H9 (cell line): ENCODE results near the gene EGFL8. TPM values are rescaled to one million over a fixed set of nuclear protein-coding genes. Genes with fewer than 3 reads are reported as not detected.

Source experiments
- DNase-seq: peaks from one replicate; pipeline ENCODE4 v3.0.0-alpha.2; 2017
- H2AFZ ChIP-seq: one replicate; pipeline ENCODE4 v1.6.1; 2013; ENCODE audit warnings: mild to moderate bottlenecking, low read length, control low read depth, moderate library complexity
- H2AK5ac ChIP-seq: 2 replicates; pipeline ENCODE4 v1.6.1; 2013; ENCODE audit warnings: low read length, control low read depth, mixed read lengths; ENCODE audit not compliant: insufficient read length
- H2BK120ac ChIP-seq: one replicate; pipeline ENCODE4 v1.6.1; 2013; ENCODE audit warnings: low read depth, mild to moderate bottlenecking, low read length, control low read depth, inconsistent platforms; ENCODE audit not compliant: poor library complexity, severe bottlenecking
- H2BK12ac ChIP-seq: 2 replicates; pipeline ENCODE4 v1.6.1; 2013; ENCODE audit warnings: low read length, control low read depth, mixed read lengths, low read depth; ENCODE audit not compliant: insufficient read length
- H2BK15ac ChIP-seq: 2 replicates; pipeline ENCODE4 v1.6.1; 2013; ENCODE audit warnings: low read depth, low read length, control low read depth
- H2BK20ac ChIP-seq: one replicate; pipeline ENCODE4 v1.6.1; 2013; ENCODE audit warnings: low read depth, mild to moderate bottlenecking, low read length, control low read depth, inconsistent platforms; ENCODE audit not compliant: poor library complexity, severe bottlenecking
- H2BK5ac ChIP-seq: 2 replicates; pipeline ENCODE4 v1.6.1; 2013; ENCODE audit warnings: low read length, control low read depth, mixed read lengths; ENCODE audit not compliant: insufficient read length
- H3K14ac ChIP-seq: 2 replicates; pipeline ENCODE4 v1.6.1; 2013; ENCODE audit warnings: low read length, control low read depth; ENCODE audit not compliant: insufficient read depth
- H3K18ac ChIP-seq: 2 replicates; pipeline ENCODE4 v1.6.1; 2013; ENCODE audit warnings: low read depth, mild to moderate bottlenecking, mixed read lengths, low read length, control low read depth; ENCODE audit not compliant: insufficient read length
- H3K23ac ChIP-seq: 2 replicates; pipeline ENCODE4 v1.6.1; 2013; ENCODE audit warnings: low read length, control low read depth, mixed read lengths, low read depth; ENCODE audit not compliant: insufficient read length
- H3K23me2 ChIP-seq: 2 replicates; pipeline ENCODE4 v1.6.1; 2013; ENCODE audit warnings: low read depth, mild to moderate bottlenecking, mixed read lengths, low read length, control low read depth; ENCODE audit not compliant: insufficient read length, poor library complexity, severe bottlenecking
- H3K27ac ChIP-seq: 2 replicates; pipeline ENCODE4 v1.5.1; 2013; ENCODE audit warnings: low read length, control low read depth, mixed read lengths, low read depth; ENCODE audit not compliant: insufficient read length
- H3K27me3 ChIP-seq: 2 replicates; pipeline ENCODE4 v1.6.1; 2013; ENCODE audit warnings: low read length, control low read depth, inconsistent platforms; ENCODE audit not compliant: insufficient read depth
- H3K4ac ChIP-seq: 2 replicates; pipeline ENCODE4 v1.6.1; 2013; ENCODE audit warnings: low read depth, mild to moderate bottlenecking, control low read depth, inconsistent platforms, low read length, moderate library complexity
- H3K4me1 ChIP-seq: 2 replicates; pipeline ENCODE4 v1.6.1; 2013; ENCODE audit warnings: low read length, control low read depth, inconsistent platforms; ENCODE audit not compliant: insufficient read depth
- H3K4me2 ChIP-seq: 2 replicates; pipeline ENCODE4 v1.6.1; 2013; ENCODE audit warnings: low read length, control low read depth, mixed read lengths; ENCODE audit not compliant: insufficient read length, insufficient read depth
- H3K56ac ChIP-seq: 2 replicates; pipeline ENCODE4 v1.6.1; 2013; ENCODE audit warnings: low read depth, mild to moderate bottlenecking, mixed read lengths, low read length, control low read depth; ENCODE audit not compliant: insufficient read length
- H3K79me1 ChIP-seq: 2 replicates; pipeline ENCODE4 v1.6.1; 2013; ENCODE audit warnings: low read depth, mild to moderate bottlenecking, moderate library complexity, low read length, control low read depth, inconsistent platforms; ENCODE audit not compliant: insufficient read depth, poor library complexity, severe bottlenecking
- H3K79me2 ChIP-seq: 2 replicates; pipeline ENCODE4 v1.6.1; 2013; ENCODE audit warnings: low read length, control low read depth, inconsistent platforms; ENCODE audit not compliant: insufficient read depth
- H3K9ac ChIP-seq: 2 replicates; pipeline ENCODE4 v1.6.1; 2013; ENCODE audit warnings: low read length, control low read depth, mixed read lengths; ENCODE audit not compliant: insufficient read length; ENCODE audit errors: extremely low read depth
- H3K9me3 ChIP-seq: one replicate; pipeline ENCODE4 v1.6.1; 2013; ENCODE audit warnings: low read depth, low read length, inconsistent platforms; ENCODE audit not compliant: control insufficient read depth
- H3T11ph ChIP-seq: one replicate; pipeline ENCODE4 v1.6.1; 2013; ENCODE audit warnings: mild to moderate bottlenecking, low read length, control low read depth, inconsistent platforms
- H4K20me1 ChIP-seq: one replicate; pipeline ENCODE4 v1.6.1; 2013; ENCODE audit not compliant: control insufficient read depth, insufficient read length, insufficient read depth
- H4K5ac ChIP-seq: 2 replicates; pipeline ENCODE4 v1.6.1; 2013; ENCODE audit warnings: low read depth, mild to moderate bottlenecking, mixed read lengths, low read length, control low read depth; ENCODE audit not compliant: insufficient read length
- H4K8ac ChIP-seq: replicated peaks from 2 replicates; pipeline ENCODE4 v1.6.1; 2013; ENCODE audit warnings: low read length, control low read depth, mixed read lengths, low read depth; ENCODE audit not compliant: insufficient read length
- H4K91ac ChIP-seq: 2 replicates; pipeline ENCODE4 v1.6.1; 2013; ENCODE audit warnings: low read depth, mild to moderate bottlenecking, moderate library complexity, mixed read lengths, low read length, control low read depth; ENCODE audit not compliant: insufficient read length
- H3K27ac Mint-ChIP-seq, 3 experiments: 2 replicates in 2 of 3; 3 replicates in 1 of 3; pipeline ENCODE4 v1.8.0; 2020 to 2021; ENCODE audit warnings: mixed read lengths in 3 of 3, mild to moderate bottlenecking in 1 of 3, moderate library complexity in 1 of 3
- H3K27me3 Mint-ChIP-seq: 2 replicates; pipeline ENCODE4 v1.8.0; 2021; ENCODE audit warnings: low read depth, mild to moderate bottlenecking, moderate library complexity, mixed read lengths
- H3K36me3 Mint-ChIP-seq, 3 experiments: 2 replicates in 2 of 3; 3 replicates in 1 of 3; pipeline ENCODE4 v1.8.0; 2020 to 2021; ENCODE audit warnings: low read depth in 3 of 3, mixed read lengths in 3 of 3; ENCODE audit not compliant: insufficient read depth in 1 of 3
- H3K4me1 Mint-ChIP-seq, 2 experiments: 2 replicates each; pipeline ENCODE4 v1.8.0; 2020; ENCODE audit warnings: mixed read lengths in 2 of 2
- H3K4me3 Mint-ChIP-seq, 2 experiments: 2 replicates in 1 of 2; 3 replicates in 1 of 2; pipeline ENCODE4 v1.8.0; 2020 to 2021; ENCODE audit warnings: mild to moderate bottlenecking in 2 of 2, mixed read lengths in 2 of 2, moderate library complexity in 1 of 2
- H3K9me3 Mint-ChIP-seq, 2 experiments: 2 replicates in 1 of 2; 3 replicates in 1 of 2; pipeline ENCODE4 v1.8.0; 2020; ENCODE audit warnings: mild to moderate bottlenecking in 2 of 2, mixed read lengths in 2 of 2, moderate library complexity in 1 of 2
- whole genome bisulfite sequencing: extraction: QIAGEN DNeasy Blood & Tissue Kit; methylation state at CpG from one replicate; pipeline ENCODE4 v1.1.7; 2013; ENCODE audit warnings: missing lambda C conversion rate, low lambda C conversion rate, mixed read lengths; ENCODE audit not compliant: insufficient read length; ENCODE audit errors: extremely low coverage; 5-methylcytosine and 5-hydroxymethylcytosine counted together
- total RNA-seq: library from RNA; stranded (reverse); gene quantifications from 2 replicates; pipeline ENCODE4 v1.2.1, GENCODE V29; 2021
- TF ChIP-seq, protein P1 (sequence below): fragments of 200-600 bp; sonication (generic); conservative IDR thresholded peaks from 3 replicates; pipeline ENCODE4 v1.8.0; 2021; ENCODE audit warnings: antibody characterized with exemption, mild to moderate bottlenecking

Gene EGFL8
- total RNA-seq, 1 experiment from 2014 or later = 27.2 TPM

- Mint-ChIP-seq H3K9me3 (no peaks in the 10 kb centered on the region), H3K4me1 (peaks cover 22 to 35% of the 10 kb centered on the region in 2 experiments)
- no CpG with 5 or more reads among the region's 14 CpGs for WGBS
Measured at GRCh38 chr6:32131439-32131948, 32.9 kb upstream of the EGFL8 start.

More at GRCh38 chr6:32131439-32131948, 32.9 kb upstream of the EGFL8 start:
- DNase-seq = no peak
- Histone ChIP-seq H2BK20ac (no peak overlapping the region), H3K14ac (no peak overlapping the region), H3K23me2 (peaks cover 3% of the 10 kb centered on the region), H2AFZ (no peak overlapping the region), H3K79me2 (no peaks in the 10 kb centered on the region), H3K23ac (no peak overlapping the region), H2AK5ac (no peak overlapping the region), H3K27me3 (no peaks in the 10 kb centered on the region), H2BK120ac (no peak overlapping the region), H2BK15ac (no peak overlapping the region), H3K27ac (no peak overlapping the region), H3K18ac (no peak overlapping the region), H3K79me1 (no peaks in the 10 kb centered on the region), H2BK5ac (no peak overlapping the region), H3K9me3 (no peaks in the 10 kb centered on the region), H4K20me1 (no peaks in the 10 kb centered on the region), H2BK12ac (no peak overlapping the region), H3K9ac (no peak overlapping the region), H3K56ac (no peak overlapping the region), H4K91ac (no peak overlapping the region), H4K8ac (no peak overlapping the region), H3K4ac (no peak overlapping the region), H3K4me2 (no peak overlapping the region), H4K5ac (no peak overlapping the region), H3K4me1 (no peaks in the 10 kb centered on the region), H3T11ph (no peak overlapping the region)
- Mint-ChIP-seq H3K4me3 (no peak overlapping the region; a peak in 2 of 5 replicates), H3K27ac (no peak overlapping the region), H3K36me3 (peaks cover 0 to 5% (median 0%) of the 10 kb centered on the region in 3 experiments; a peak in 4 of 7 replicates), H3K27me3 (peaks cover 7% of the 10 kb centered on the region)
- TF ChIP-seq, protein P1, sequence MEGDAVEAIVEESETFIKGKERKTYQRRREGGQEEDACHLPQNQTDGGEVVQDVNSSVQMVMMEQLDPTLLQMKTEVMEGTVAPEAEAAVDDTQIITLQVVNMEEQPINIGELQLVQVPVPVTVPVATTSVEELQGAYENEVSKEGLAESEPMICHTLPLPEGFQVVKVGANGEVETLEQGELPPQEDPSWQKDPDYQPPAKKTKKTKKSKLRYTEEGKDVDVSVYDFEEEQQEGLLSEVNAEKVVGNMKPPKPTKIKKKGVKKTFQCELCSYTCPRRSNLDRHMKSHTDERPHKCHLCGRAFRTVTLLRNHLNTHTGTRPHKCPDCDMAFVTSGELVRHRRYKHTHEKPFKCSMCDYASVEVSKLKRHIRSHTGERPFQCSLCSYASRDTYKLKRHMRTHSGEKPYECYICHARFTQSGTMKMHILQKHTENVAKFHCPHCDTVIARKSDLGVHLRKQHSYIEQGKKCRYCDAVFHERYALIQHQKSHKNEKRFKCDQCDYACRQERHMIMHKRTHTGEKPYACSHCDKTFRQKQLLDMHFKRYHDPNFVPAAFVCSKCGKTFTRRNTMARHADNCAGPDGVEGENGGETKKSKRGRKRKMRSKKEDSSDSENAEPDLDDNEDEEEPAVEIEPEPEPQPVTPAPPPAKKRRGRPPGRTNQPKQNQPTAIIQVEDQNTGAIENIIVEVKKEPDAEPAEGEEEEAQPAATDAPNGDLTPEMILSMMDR = no peak
